Measurements from ENCODE around the gene DNAH14. TPM values are rescaled to one million over a fixed set of nuclear protein-coding genes. Genes with fewer than 3 reads are reported as not detected.
"Not testable (repeated sequence)": the region's sequence is repeated elsewhere in the genome, so short reads cannot be mapped to it uniquely, and the experiment has no call there.

DNAH14 gene
- total RNA-seq, 4 donors from 2014 or later, result 3.5 to 7.0 (median 5.6) TPM

- TF ChIP-seq CTCF (IDR thresholded peaks at IDR 0.05), result no peak
- DNase-seq (ENCODE audit: low spot score), result no peak
- no peak for ATAC-seq (ENCODE audit: low FRiP score)
Observed at GRCh38 chr1:224959656-224960055, 30.2 kb downstream of the DNAH14 start.

GRCh38 chr1:224980181-224980580 is 50.7 kb downstream of the DNAH14 start:
- ATAC-seq (ENCODE audit: low FRiP score) (no peak), DNase-seq (ENCODE audit: low spot score) (no peak)
- no peak for TF ChIP-seq CTCF (IDR thresholded peaks at IDR 0.05)

GRCh38 chr1:224981922-224982354 is 52.5 kb downstream of the DNAH14 start:
- DNase-seq (ENCODE audit: low spot score); ATAC-seq (ENCODE audit: low FRiP score): not testable (repeated sequence)

GRCh38 chr1:224988042-224988441 is 58.6 kb downstream of the DNAH14 start:
- TF ChIP-seq CTCF (IDR thresholded peaks at IDR 0.05), result no peak

GRCh38 chr1:224989615-224990014 is 60.1 kb downstream of the DNAH14 start:
- ATAC-seq (ENCODE audit: low FRiP score) (no peak), DNase-seq (ENCODE audit: low spot score) (no peak)
- TF ChIP-seq CTCF (IDR thresholded peaks at IDR 0.05), result no peak

More at GRCh38 chr1:224988042-224988441, 58.6 kb downstream of the DNAH14 start:
- ATAC-seq (ENCODE audit: low FRiP score) (no peak), DNase-seq (ENCODE audit: low spot score) (no peak)

- not testable (repeated sequence) for DNase-seq (ENCODE audit: low spot score); ATAC-seq (ENCODE audit: low FRiP score)
Observed at GRCh38 chr1:224991550-224991949, 62.1 kb downstream of the DNAH14 start.

GRCh38 chr1:224995602-224996001 is 66.1 kb downstream of the DNAH14 start:
- no peak for ATAC-seq (ENCODE audit: low FRiP score)
- TF ChIP-seq CTCF (IDR thresholded peaks at IDR 0.05), result no peak
- DNase-seq (ENCODE audit: low spot score), result no peak

- no peak for ATAC-seq (ENCODE audit: low FRiP score)
- TF ChIP-seq CTCF (IDR thresholded peaks at IDR 0.05), result no peak
- DNase-seq (ENCODE audit: low spot score), result no peak
Observed at GRCh38 chr1:224996266-224996665, 66.8 kb downstream of the DNAH14 start.
